Esophagus muscularis mucosa (tissue), 3 donors: Measurements from ENCODE around the gene ARID2.

Source experiments
- POLR2A ChIP-seq: fragments of 450-650 bp; IDR thresholded peaks from one replicate; pipeline ENCODE4 v1.6.1; 2017; ENCODE audit warnings: antibody characterized with exemption, moderate library complexity, mild to moderate bottlenecking, low read depth
- TF ChIP-seq, protein P1 (sequence below), 3 experiments: fragments of 200-600 bp in 2 of 3; fragments of 450-650 bp in 1 of 3; sonication (generic) in 2 of 3; IDR thresholded peaks; one replicate each; pipeline ENCODE4 v1.5.1; 2017 to 2019; ENCODE audit warnings: antibody characterized with exemption in 3 of 3, mild to moderate bottlenecking in 2 of 3, moderate library complexity in 1 of 3

DNA sequence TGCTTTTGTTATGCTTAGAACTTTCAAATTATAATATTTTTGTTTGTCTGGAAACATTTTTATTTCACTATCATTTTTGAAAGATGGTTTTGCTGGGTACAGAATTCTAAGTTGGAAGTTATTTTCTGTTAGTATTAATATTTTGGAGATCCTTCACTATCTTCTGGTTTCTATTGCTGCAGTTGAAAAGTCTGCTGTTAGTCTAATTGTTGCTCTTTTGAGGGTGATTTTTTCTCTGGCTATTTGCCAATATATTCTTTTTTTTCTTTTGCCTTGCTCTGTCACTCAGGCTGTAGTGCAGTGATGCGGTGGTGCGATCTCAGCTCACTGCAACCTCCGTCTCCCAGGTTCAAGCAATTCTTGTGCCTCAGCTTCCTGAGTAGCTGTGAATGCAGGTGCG, 28.2 kb upstream of the ARID2 start:
- TF ChIP-seq POLR2A: no peak
- TF ChIP-seq, protein P1, sequence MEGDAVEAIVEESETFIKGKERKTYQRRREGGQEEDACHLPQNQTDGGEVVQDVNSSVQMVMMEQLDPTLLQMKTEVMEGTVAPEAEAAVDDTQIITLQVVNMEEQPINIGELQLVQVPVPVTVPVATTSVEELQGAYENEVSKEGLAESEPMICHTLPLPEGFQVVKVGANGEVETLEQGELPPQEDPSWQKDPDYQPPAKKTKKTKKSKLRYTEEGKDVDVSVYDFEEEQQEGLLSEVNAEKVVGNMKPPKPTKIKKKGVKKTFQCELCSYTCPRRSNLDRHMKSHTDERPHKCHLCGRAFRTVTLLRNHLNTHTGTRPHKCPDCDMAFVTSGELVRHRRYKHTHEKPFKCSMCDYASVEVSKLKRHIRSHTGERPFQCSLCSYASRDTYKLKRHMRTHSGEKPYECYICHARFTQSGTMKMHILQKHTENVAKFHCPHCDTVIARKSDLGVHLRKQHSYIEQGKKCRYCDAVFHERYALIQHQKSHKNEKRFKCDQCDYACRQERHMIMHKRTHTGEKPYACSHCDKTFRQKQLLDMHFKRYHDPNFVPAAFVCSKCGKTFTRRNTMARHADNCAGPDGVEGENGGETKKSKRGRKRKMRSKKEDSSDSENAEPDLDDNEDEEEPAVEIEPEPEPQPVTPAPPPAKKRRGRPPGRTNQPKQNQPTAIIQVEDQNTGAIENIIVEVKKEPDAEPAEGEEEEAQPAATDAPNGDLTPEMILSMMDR (IDR thresholded peaks at IDR 0.05): no peak
